Smooth muscle cell of the brain vasculature (primary cell): ENCODE results near the gene CARMIL3.

ENCODE experiments used
- DNase-seq: peaks from one replicate; pipeline ENCODE4 v3.0.0-alpha.2; 2012; ENCODE audit warnings: low read depth, low spot score

CARMIL3 gene

DNA sequence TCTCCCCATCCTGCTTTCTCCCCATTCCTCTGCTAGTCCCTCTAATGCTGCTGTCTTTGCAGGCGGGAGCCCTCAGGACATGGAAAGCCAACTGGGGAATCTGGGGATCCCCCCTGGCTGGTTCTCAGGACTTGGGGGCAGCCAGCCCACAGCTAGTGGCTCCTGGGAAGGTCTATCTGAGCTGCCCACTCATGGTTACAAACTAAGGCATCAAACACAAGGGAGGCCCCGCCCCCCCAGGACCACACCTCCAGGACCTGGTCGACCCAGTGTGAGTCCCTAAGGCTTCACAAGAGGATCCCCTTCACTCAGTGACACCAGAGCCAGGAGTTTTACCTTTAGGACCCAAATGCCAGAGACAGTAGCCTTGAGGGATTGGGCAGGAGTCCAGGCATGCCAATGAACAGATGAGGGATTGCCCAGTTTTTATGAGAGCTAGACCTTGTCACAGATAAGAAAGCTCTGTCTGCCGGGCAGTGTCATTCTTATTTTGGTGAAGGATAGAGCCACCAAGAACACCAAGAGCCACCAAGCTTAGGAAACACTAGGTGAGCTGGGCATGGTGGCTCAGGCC, 11.5 kb downstream of the CARMIL3 start:
- DNase-seq: no peak

DNA sequence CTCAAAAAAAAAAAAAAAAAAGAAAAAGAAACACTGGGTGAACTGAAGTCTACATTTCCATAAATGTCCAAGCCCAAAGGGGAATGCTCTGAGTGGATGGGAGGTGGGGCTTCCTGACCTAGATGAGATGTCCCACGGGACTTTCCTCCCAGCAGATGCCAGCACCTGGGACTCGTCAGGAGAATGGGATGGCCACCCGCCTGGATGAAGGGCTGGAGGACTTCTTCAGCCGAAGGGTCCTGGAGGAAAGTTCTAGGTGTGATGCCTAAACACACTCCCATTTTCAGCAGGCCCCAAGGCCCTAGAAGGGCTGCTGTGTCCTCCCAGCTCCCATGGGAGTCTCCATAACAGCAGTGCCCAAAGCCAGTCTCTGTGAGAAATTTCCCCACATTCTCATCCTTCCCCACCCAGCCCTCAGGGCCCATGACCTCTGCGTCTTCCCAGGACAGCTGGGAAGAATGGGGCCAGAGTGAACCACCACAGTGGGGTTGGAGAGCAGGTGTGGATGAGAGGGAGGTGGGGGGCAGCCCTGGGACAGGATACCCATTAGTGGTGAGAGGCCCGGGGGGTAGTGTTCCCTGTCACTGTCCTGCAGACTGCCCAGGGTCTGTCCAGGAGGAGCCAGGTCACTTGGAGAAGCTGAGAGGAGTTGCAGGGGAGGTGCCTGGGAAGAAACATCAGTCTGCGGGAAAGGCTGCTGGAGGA, 12.4 kb downstream of the CARMIL3 start:
- no peak for DNase-seq

DNA sequence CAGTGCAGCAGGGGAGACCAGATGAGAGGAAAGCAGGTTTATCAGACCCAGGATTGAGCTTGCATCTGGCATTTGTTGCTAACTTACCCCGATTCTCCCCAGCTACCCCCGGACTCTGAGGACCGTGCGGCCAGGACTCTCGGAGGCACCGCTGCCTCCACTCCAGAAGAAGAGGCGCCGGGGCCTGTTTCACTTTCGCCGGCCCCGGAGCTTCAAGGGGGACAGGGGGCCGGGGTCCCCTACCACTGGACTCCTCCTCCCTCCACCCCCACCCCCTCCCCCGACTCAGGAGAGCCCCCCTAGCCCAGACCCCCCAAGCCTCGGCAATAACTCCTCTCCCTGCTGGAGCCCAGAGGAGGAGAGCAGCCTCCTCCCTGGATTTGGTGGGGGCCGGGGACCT, 13.0 kb downstream of the CARMIL3 start:
- DNase-seq: no peak

DNA sequence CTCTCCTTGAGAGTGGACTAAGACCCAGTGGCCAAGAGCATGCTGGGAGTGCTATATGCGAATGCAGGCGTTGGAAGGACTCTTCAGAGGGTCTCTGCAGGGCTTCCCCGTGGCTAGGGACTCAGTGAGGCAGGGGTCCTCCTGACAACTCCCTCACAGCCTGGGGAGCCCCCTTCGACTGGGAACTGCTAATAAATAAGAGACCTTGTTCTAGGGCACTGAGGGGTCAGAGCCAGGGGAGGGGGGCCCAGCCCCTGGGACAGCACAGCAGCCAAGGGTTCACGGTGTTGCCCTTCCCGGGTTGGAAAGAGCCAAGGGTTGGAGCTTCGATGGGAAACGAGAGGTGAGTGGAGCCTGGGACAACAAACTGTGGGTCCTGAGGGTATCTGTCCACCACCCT, 13.6 kb downstream of the CARMIL3 start:
- DNase-seq: no peak

DNA sequence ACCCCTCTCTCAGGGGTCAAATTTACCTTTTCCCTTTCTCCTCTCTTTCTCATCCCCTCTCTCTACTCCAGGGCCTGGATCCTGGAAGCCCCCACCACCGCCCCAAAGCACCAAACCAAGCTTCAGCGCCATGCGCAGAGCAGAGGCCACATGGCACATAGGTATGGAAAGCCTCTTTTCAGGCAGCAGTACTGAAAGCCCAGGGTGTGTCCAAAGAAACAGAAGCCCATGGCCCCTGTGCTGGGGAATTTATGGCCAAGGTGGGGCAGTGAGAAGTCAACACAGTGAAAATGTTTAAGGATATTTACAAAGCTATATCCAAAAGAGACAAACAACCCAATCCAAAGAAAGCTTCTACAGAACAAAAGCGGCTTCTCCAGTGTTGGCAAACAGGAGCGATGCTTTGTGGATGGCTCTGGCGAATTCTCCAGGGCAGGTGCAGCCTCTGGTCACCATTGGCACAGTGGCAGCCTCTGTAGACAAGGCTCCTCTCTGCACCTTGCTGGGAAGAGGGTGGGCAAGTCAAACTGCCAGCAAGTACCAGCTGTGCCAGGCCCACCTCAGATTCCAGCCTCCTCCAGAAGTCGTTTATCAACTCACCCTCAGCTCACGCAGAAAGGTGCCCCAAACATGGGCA, 14.8 kb downstream of the CARMIL3 start:
- no peak for DNase-seq

DNA sequence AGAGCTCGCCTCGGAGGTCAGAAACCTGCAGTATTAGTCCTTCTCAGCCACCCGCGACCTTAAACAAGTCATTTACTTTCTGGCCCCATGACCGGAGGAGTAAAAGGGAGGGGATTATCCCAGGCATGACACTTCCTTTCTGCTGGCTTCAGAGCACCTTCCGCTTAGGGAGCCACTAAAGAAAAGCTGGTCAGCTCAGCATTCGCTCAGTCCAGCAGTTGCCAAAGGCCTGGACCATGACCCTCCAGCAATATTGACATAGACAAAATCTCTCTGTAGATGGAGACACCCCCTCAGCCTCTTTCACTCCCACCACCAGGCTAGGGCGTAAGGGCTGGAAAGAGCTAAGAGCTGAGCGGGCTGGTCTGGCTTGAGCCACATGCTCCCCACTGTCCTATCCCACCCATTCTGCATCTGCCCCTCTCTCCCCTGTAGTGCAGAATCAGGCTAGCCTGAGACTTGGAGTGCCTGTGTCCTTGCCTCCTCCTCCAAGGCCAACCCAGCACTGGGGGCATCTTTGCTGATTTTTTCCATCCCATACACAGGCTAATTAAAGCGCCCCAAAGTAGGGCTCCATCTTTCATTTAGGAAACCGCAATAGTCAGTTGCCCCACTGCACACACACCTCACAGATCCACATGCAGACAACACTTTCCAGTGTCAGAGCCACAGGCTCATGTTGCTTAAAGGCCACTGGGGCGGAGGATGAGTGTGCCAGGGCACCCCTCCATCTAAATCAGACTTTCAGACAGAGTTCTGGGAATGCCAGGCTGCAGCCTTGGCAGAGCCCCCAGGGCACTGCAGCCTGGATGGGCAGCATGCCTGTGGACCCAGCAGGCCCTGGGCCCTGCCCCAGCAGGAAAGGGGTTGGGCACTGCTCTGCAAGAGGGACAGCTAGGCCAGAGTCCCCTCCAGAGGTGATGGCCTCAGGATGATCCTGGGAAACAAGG, 15.6 kb downstream of the CARMIL3 start:
- no peak for DNase-seq

DNA sequence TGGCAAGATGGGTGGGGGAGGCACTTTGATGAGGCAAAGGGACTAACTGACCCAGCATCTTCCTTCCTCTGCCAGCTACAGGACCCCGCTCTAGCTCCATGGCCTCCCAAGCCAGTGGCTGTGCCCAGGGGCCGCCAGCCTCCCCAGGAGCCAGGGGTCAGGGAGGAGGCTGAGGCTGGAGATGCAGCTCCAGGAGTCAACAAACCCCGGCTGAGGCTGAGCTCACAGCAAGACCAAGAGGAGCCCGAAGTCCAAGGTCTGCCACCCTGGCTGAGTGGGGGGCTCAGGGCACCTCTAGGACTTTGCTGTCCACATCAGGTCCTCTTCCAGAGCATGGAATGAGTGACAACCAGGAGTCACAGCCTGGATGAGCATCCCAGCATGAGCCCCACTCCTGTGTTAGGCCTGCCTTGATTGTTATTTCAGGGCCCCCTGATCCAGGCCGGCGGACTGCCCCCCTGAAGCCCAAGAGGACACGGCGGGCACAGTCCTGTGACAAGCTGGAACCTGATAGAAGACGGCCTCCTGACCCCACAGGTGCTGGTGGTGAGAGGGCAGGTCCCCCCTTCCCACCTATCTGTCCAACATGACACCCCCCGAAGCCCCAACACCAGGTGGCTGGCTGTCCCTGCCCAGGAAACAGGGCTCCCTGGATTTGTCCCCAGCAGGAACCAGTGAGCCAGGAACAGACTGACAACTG, 17.1 kb downstream of the CARMIL3 start:
- DNase-seq: no peak

DNA sequence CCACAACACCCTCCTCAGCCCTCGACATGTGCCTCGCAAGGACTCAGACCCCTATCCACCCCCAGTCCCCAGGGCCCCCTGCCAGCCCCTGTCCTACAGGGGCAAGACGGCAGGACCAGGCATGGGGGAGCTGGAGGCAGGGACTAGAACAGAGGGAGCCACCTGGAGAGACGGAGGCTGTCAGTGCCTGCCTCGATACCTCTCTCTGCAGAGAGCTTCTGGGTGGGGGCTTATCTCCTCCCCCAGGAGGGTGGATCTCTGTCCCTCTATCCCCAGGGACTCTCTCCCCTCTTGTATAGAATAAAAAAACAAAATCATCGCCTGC, 17.6 kb downstream of the CARMIL3 start:
- no peak for DNase-seq

DNA sequence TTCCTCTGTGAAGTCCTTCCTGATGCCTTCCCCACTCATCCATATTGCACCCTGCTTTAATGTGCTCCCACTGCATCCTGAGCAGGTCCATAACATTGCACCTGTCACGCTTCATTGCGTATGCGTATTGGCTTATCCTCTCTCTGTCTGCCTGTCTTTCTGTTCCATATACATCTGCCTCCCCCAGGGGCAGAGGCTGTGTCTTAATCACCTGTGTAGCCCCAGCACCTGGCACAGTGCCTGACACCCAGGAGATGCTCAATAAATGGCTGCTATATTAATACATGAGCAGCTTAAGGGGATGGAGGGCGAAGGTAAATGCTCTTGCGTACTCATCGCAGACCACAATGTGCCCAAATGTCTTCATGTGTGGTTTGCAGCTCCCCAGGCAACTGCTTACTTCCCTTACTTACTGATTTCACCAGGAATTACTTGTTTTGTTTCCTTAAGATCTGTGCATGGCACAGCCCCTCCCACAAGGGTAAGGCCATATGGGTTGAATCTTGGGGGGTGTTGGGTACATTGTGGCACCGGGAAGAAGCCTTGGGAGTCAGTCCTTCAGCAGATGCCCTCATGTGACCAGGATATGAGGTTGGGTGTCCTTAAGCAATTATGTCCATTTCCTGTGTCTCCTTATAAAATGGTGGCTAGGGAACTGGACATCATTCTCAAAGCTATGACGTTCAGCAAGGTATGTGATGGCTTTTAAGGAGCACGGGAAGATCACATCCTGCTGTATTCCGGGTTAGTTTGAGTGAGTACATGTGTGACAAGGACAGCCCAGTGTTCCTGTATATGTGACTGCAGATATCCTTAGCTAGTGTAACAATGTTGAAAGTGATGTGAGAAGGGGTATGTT, 18.7 kb downstream of the CARMIL3 start:
- DNase-seq: no peak

DNA sequence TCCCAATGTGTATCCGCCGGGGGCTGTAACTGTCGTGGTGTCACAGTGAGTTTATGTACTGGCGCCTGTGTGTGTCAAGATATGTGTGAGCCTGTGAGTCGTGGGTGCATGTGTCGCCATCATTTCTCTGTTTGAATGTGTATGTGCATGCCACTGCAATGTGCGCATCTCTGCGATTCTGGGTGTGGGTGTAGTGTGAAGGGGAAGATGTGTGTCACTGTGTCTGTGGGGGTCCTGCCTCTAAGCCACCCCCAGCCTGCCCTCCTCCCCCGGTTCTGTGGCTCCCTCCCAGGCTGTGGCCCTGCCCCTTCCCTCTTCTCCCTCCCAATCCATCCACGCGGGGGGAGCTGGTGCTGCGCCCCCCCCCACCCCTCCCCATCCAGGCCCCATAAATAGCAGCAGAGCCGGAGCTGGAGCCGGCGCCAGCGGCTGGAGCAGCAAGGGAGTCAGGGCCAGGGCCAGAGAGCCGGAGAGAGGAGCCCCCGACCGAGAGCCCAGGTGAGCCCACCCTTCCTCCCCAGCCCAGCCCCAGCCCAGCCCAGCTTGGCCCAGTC, 19.4 kb downstream of the CARMIL3 start, which contains the start of gene CPNE6:
Gene CPNE6 (plus strand): TSS at position 419 of the 554 bp plus-strand sequence. CDS start 1,375 bp downstream, outside the sequence.
- DNase-seq: no peak

DNA sequence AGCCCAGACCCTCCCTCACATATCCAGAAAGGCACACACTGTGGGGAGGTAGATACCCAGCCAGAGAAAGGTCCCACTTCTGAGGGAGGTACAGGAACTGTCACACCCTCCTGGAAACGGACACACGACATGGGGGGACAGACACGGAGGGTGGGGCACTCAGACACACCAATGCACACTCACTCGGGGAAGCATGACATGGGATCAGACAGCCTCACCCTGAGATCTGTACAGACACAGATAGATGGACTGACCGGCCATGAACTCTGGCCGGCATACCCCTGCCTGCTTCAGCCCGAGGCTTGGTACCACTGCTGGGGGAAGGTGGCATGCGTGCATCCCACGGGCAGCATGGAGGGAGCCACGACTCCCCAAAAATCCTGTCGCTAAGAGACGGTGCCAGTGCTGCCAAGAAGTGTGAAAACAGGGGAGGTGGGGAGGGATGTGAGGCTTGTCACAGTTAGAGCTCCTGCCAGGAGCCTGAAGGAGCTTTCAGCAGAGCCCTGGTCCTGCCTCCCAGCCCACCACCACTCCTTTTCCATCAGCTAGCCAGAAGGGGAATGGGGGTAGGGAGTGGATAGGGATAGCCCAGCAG, 20.1 kb downstream of the CARMIL3 start:
- DNase-seq: no peak

DNA sequence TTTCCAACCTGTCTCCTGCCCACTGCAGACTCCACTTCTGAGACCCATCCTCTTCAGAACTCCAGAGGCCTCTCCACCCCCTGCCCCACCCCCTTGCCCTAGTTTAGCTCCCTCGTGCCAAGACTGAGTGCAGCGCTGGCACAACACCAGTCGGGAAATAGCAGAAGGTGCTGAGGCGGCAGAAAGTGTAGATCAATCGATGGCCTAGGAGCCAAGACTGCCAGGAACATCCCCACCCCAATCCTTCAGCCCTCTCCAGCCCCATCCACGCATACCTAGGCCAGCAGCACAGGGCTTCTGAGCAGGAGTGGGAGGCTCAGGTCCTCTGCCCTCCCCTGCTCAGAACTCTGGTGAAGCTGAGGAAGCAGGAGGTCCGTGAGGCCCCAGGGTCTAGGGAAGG, 20.6 kb downstream of the CARMIL3 start:
- no peak for DNase-seq

DNA sequence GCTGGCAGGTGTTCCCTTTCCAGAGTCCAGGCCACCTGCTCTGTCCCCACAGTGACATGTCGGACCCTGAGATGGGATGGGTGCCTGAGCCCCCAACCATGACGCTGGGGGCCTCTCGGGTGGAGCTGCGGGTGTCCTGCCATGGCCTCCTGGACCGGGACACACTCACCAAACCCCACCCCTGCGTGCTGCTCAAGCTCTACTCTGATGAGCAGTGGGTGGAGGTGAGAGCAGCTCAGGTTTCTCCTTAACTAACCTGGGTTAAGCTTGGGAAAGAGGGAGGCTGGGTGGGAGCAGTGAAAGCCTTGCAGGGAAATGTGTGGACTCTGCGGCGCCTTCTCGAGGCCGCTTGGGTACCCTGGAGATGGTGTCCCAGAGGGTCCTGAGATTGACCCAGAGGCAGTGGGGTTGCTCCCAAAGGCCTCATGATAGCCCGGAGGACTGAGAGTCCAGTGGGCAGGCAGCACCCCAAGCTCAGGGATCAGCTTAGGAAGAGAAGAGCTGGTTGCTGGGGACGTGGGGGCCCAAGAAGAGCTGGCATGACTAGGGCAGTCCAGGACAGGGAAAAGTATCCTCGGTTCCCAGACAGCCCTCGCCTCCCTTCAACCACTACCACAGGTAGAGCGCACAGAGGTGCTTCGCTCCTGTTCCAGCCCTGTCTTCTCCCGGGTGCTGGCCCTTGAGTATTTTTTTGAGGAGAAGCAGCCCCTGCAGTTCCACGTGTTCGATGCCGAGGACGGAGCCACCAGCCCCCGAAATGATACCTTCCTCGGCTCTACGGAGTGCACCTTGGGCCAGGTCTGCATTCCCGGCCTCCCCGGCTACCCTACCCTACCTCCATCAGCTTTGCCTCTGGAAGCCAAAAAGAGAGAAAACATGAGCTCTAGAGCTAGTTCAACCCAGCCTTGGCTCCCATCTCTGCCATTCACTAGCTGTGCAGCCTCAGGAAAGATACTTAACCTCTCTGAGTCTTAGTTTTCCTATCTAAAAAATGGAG, 21.4 kb downstream of the CARMIL3 start:
- no peak for DNase-seq

DNA sequence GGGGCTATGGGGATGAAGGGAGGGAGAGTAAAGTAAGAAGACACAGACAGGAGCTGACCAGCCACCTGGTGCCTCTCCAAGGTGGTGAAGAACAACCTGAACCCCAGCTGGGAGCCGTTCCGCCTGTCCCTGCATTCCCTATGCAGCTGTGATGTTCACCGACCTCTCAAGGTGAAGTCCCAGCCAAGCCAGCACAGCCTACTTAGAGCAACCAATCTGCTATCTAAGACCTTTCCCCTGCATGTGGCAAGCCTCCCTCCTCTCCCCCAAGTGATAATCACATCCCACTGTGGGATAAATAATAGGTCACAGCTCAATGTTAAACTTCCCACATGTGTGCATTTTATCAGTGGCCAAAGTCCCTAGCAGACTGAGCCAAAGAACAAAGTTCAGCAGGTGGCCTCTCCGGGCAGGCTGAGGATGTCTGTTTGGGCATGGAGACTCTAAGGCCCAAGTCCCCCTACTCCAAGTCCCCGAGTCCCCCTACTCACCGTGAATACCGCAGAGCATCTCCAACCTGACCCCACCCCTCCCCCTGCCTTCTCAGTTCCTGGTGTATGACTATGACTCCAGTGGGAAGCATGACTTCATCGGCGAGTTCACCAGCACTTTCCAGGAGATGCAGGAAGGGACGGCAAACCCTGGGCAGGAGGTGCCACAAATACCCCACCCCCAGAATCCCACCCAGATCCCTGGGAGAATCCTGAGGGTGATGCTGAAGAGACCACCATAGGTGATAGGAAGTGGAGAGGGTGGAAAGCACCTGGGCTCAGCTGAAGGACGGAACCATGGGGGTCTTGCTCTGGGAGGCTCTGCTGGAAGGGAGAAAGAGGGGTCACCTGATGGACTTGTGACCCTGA, 23.0 kb downstream of the CARMIL3 start:
- DNase-seq: no peak

DNA sequence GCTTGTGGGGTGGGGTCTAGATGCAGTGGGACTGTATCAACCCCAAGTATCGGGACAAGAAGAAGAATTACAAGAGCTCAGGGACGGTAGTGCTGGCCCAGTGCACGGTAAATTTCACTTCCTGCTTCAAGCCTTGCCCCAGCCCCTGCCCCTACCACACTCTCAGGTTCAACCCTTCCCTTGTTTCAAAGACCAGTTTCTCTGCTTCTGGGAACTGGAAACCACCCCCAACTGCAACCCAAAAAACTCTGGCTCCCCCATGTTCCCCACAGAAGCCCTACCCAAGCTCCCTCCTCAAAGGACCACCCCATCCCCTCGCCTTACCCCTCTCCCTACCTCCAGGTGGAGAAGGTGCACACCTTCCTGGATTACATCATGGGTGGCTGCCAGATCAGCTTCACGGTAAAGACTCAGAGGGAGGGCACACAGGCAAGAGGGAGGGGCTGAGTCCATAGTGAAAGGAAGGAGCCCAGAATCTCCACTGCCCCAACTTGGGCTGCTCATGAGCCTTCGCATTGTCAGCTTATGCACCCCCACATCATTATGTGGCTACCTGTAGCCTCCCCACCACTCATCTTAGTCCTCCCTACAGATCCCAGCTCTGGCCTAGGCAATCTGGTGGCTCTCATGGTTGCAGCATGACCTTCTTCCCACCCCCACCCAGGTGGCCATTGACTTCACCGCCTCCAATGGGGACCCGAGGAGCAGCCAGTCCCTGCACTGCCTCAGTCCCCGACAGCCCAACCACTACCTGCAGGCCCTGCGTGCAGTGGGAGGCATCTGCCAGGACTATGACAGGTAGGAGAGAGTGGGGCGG, 23.9 kb downstream of the CARMIL3 start:
- no peak for DNase-seq

DNA sequence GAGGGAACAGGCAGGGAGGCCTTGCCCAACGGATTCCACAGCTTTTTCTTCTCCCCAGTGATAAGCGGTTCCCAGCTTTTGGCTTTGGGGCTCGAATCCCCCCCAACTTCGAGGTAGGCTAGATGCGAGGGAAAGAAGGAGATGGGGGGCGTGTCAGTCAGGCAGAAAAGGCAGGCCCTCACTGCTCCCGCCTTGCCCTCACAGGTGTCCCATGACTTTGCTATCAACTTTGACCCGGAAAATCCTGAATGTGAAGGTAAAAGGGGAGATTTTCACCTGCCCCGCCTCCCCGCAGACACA, 24.4 kb downstream of the CARMIL3 start:
- no peak for DNase-seq

DNA sequence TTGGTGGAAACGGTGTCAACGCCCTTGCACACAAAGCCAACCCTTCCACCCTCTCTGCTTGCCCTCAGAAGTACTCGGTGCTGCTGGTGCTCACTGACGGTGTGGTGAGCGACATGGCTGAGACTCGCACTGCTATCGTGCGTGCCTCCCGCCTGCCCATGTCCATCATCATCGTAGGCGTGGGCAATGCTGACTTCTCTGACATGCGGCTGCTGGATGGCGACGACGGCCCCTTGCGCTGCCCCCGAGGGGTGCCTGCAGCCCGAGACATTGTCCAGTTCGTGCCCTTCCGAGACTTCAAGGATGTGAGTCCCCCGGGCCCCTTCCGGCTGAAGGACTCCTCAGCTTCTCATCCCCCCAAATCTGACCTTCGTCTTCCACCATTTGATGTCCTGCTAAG, 25.3 kb downstream of the CARMIL3 start:
- DNase-seq: no peak
